Breast epithelium (tissue), 3 donors: ENCODE measurements around the gene NLRP4.

ENCODE experiments used
- POLR2A ChIP-seq: fragments of 450-650 bp; IDR thresholded peaks from one replicate; pipeline ENCODE4 v1.6.1; 2016; ENCODE audit warnings: antibody characterized with exemption, mild to moderate bottlenecking, moderate library complexity
- POLR2AphosphoS5 ChIP-seq, 3 donors: sonication (generic); formaldehyde crosslinking; IDR thresholded peaks; one replicate each; pipeline ENCODE4 v1.6.1; 2017; ENCODE audit warnings: antibody characterized with exemption in 3 of 3
- TF ChIP-seq, protein P1 (sequence below), 3 donors: fragments of 450-650 bp; IDR thresholded peaks; one replicate each; pipeline ENCODE4 v1.5.1; 2016 to 2017; ENCODE audit warnings: antibody characterized with exemption in 3 of 3, mild to moderate bottlenecking in 3 of 3, moderate library complexity in 3 of 3

GRCh38 chr19:55909801-55910200 is 73.5 kb downstream of the NLRP4 start:
- TF ChIP-seq POLR2AphosphoS5 (IDR thresholded peaks at IDR 0.05), result no peak
- TF ChIP-seq, protein P1, sequence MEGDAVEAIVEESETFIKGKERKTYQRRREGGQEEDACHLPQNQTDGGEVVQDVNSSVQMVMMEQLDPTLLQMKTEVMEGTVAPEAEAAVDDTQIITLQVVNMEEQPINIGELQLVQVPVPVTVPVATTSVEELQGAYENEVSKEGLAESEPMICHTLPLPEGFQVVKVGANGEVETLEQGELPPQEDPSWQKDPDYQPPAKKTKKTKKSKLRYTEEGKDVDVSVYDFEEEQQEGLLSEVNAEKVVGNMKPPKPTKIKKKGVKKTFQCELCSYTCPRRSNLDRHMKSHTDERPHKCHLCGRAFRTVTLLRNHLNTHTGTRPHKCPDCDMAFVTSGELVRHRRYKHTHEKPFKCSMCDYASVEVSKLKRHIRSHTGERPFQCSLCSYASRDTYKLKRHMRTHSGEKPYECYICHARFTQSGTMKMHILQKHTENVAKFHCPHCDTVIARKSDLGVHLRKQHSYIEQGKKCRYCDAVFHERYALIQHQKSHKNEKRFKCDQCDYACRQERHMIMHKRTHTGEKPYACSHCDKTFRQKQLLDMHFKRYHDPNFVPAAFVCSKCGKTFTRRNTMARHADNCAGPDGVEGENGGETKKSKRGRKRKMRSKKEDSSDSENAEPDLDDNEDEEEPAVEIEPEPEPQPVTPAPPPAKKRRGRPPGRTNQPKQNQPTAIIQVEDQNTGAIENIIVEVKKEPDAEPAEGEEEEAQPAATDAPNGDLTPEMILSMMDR (IDR thresholded peaks at IDR 0.05), result no peak
- no peak for TF ChIP-seq POLR2A
